WTC11 (cell line): ENCODE results near the gene ZNF628. TPM values are rescaled to one million over a fixed set of nuclear protein-coding genes. Genes with fewer than 3 reads are reported as not detected.

ENCODE experiments used
- AR ChIP-seq: fragments of 250-450 bp; sonication (Bioruptor Pico); IDR thresholded peaks from 2 replicates; pipeline ENCODE4 v1.9.0; 2021; ENCODE audit warnings: mild to moderate bottlenecking
- ARID4B ChIP-seq: sonication (generic); formaldehyde crosslinking; IDR thresholded peaks from 2 replicates; pipeline ENCODE4 v1.8.0; 2023; ENCODE audit warnings: missing genetic modification reagents, mild to moderate bottlenecking, borderline replicate concordance
- ATF1 ChIP-seq: sonication (generic); formaldehyde crosslinking; IDR thresholded peaks from 2 replicates; pipeline ENCODE4 v1.8.1; 2023; ENCODE audit warnings: mild to moderate bottlenecking, moderate library complexity, missing genetic modification reagents
- ATF3 ChIP-seq: sonication (generic); formaldehyde crosslinking; conservative IDR thresholded peaks from 2 replicates; pipeline ENCODE4 v1.8.1; 2022; ENCODE audit warnings: mild to moderate bottlenecking, missing genetic modification reagents
- ATF6 ChIP-seq: sonication (generic); formaldehyde crosslinking; IDR thresholded peaks from 2 replicates; pipeline ENCODE4 v1.8.1; 2023; ENCODE audit warnings: mild to moderate bottlenecking, missing genetic modification reagents
- CREM ChIP-seq: sonication (generic); formaldehyde crosslinking; IDR thresholded peaks from 2 replicates; pipeline ENCODE4 v1.8.1; 2022; ENCODE audit warnings: mild to moderate bottlenecking, missing genetic modification reagents, moderate library complexity
- E2F1 ChIP-seq: sonication (generic); formaldehyde crosslinking; IDR thresholded peaks from 2 replicates; pipeline ENCODE4 v1.8.0; 2022; ENCODE audit warnings: mild to moderate bottlenecking, missing genetic modification reagents
- E2F5 ChIP-seq: sonication (generic); formaldehyde crosslinking; IDR thresholded peaks from 2 replicates; pipeline ENCODE4 v1.8.1; 2022; ENCODE audit warnings: mild to moderate bottlenecking, moderate library complexity, missing genetic modification reagents
- ELF4 ChIP-seq: sonication (generic); formaldehyde crosslinking; IDR thresholded peaks from 2 replicates; pipeline ENCODE4 v1.8.1; 2022; ENCODE audit warnings: low read depth, mild to moderate bottlenecking, moderate library complexity, missing genetic modification reagents
- GTF2I ChIP-seq: fragments of 250-450 bp; sonication (Bioruptor Pico); conservative IDR thresholded peaks from 2 replicates; pipeline ENCODE4 v1.4.0; 2021; ENCODE audit warnings: mild to moderate bottlenecking
- HMGA2 ChIP-seq: fragments of 250-450 bp; sonication (Bioruptor Pico); IDR thresholded peaks from 2 replicates; pipeline ENCODE4 v1.4.0; 2021; ENCODE audit warnings: mild to moderate bottlenecking, moderate library complexity
- HMGXB4 ChIP-seq: sonication (generic); formaldehyde crosslinking; IDR thresholded peaks from 2 replicates; pipeline ENCODE4 v1.8.1; 2023; ENCODE audit warnings: mild to moderate bottlenecking, moderate library complexity, missing genetic modification reagents
- IRF1 ChIP-seq: sonication (generic); formaldehyde crosslinking; IDR thresholded peaks from 2 replicates; pipeline ENCODE4 v1.8.0; 2023; ENCODE audit warnings: missing genetic modification reagents
- KAT7 ChIP-seq: sonication (generic); formaldehyde crosslinking; IDR thresholded peaks from 2 replicates; pipeline ENCODE4 v1.8.1; 2023; ENCODE audit warnings: missing genetic modification reagents, mild to moderate bottlenecking, borderline replicate concordance
- TEAD4 ChIP-seq: sonication (generic); formaldehyde crosslinking; IDR thresholded peaks from 2 replicates; pipeline ENCODE4 v1.8.0; 2022; ENCODE audit warnings: mild to moderate bottlenecking, missing genetic modification reagents
- USF1 ChIP-seq: sonication (generic); formaldehyde crosslinking; IDR thresholded peaks from 2 replicates; pipeline ENCODE4 v1.8.0; 2022; ENCODE audit warnings: mild to moderate bottlenecking, missing genetic modification reagents
- ZBTB43 ChIP-seq: sonication (generic); formaldehyde crosslinking; IDR thresholded peaks from 2 replicates; pipeline ENCODE4 v1.8.1; 2023; ENCODE audit warnings: mild to moderate bottlenecking, missing genetic modification reagents
- ZMAT4 ChIP-seq: fragments of 250-450 bp; sonication (Bioruptor Pico); IDR thresholded peaks from 2 replicates; pipeline ENCODE4 v1.9.0; 2021; ENCODE audit warnings: mild to moderate bottlenecking
- ZNF416 ChIP-seq: fragments of 250-450 bp; sonication (Bioruptor Pico); IDR thresholded peaks from 2 replicates; pipeline ENCODE4 v1.9.0; 2021; ENCODE audit warnings: mild to moderate bottlenecking, inconsistent platforms
- ZNF423 ChIP-seq: fragments of 250-450 bp; sonication (Bioruptor Pico); IDR thresholded peaks from 2 replicates; pipeline ENCODE4 v2.1.2; 2022; ENCODE audit warnings: mild to moderate bottlenecking, moderate library complexity
- total RNA-seq: library from RNA; stranded (reverse); gene quantifications from 3 replicates; pipeline ENCODE4 v1.2.3, GENCODE V29; 2021

The ZNF628 gene
- total RNA-seq, 1 experiment from 2014 or later, result 23.6 TPM

- TF ChIP-seq ZMAT4 (no peak), ZNF416 (CRISPR knock-in tag) (no peak), TEAD4 (peak; percentile 94), ARID4B (CRISPR knock-in tag) (peak; percentile 99), CREM (CRISPR knock-in tag) (peak; percentile 98), ATF1 (CRISPR knock-in tag) (peak; percentile 97), GTF2I (CRISPR knock-in tag) (no peak), E2F5 (CRISPR knock-in tag) (peak; percentile 99), HMGXB4 (CRISPR knock-in tag) (peak; percentile 77; the same call in 1 of the 2 replicates), AR (no peak), E2F1 (CRISPR knock-in tag) (peak; percentile 99), IRF1 (CRISPR knock-in tag) (peak; percentile 99), ZBTB43 (CRISPR knock-in tag) (peak; percentile 99), ATF3 (CRISPR knock-in tag) (peak; percentile 84; the same call in 1 of the 2 replicates), USF1 (CRISPR knock-in tag) (peak; percentile 88), ELF4 (CRISPR knock-in tag) (peak; percentile 95; the same call in 1 of the 2 replicates), ATF6 (CRISPR knock-in tag) (peak; percentile 86; the same call in 1 of the 2 replicates), ZNF423 (CRISPR knock-in tag) (no peak), KAT7 (CRISPR knock-in tag) (no peak), HMGA2 (no peak)
Measured at GRCh38 chr19:55503502-55504251, 27.3 kb downstream of the ZNF628 start (continued).
